ENCODE results near the gene UROC1.

DNA sequence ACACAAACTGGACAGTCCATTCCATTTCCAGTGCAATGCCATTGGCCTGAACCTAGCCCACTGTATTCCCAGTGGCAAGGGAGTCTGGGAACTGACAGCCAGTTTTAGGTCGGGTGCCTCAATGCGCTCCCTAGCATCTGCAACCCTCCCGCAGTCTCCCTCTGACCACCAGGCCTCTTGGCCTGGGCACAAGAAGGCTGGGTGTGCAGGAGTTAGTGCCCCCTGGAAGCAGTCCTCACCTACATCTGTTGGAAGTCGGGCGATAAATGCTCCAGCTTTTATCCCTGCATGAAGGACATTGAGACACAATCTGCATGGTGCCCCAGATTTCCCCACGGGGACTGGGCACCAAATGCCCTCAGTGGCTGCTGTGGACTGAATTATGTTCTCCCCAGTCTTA lies 28.4 kb upstream of the UROC1 start:
- TF ChIP-seq POLR2AphosphoS5 (IDR thresholded peaks at IDR 0.05; ENCODE audit: low read depth, low read length) (no peak), TAF1 (IDR thresholded peaks at IDR 0.05; ENCODE audit: borderline replicate concordance, insufficient read depth, low read length) (no peak), SIN3A (IDR thresholded peaks at IDR 0.05; ENCODE audit: borderline replicate concordance, insufficient read depth, low read length) (no peak)
- TF ChIP-seq, protein P1, sequence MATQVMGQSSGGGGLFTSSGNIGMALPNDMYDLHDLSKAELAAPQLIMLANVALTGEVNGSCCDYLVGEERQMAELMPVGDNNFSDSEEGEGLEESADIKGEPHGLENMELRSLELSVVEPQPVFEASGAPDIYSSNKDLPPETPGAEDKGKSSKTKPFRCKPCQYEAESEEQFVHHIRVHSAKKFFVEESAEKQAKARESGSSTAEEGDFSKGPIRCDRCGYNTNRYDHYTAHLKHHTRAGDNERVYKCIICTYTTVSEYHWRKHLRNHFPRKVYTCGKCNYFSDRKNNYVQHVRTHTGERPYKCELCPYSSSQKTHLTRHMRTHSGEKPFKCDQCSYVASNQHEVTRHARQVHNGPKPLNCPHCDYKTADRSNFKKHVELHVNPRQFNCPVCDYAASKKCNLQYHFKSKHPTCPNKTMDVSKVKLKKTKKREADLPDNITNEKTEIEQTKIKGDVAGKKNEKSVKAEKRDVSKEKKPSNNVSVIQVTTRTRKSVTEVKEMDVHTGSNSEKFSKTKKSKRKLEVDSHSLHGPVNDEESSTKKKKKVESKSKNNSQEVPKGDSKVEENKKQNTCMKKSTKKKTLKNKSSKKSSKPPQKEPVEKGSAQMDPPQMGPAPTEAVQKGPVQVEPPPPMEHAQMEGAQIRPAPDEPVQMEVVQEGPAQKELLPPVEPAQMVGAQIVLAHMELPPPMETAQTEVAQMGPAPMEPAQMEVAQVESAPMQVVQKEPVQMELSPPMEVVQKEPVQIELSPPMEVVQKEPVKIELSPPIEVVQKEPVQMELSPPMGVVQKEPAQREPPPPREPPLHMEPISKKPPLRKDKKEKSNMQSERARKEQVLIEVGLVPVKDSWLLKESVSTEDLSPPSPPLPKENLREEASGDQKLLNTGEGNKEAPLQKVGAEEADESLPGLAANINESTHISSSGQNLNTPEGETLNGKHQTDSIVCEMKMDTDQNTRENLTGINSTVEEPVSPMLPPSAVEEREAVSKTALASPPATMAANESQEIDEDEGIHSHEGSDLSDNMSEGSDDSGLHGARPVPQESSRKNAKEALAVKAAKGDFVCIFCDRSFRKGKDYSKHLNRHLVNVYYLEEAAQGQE (IDR thresholded peaks at IDR 0.05; ENCODE audit: insufficient read depth in 1 of 2, low read depth in 2 of 2, low read length in 2 of 2) = no peak

All from PFSK-1 (cell line).